GM18499 (cell line): Measurements from ENCODE around the gene C6orf89.
"Not testable (repeated sequence)": the region's sequence is repeated elsewhere in the genome, so short reads cannot be mapped to it uniquely, and the experiment has no call there.

Experiments
- ATAC-seq: cut with Tn5 transposase; IDR thresholded peaks from one replicate; pipeline ENCODE4 v1.9.1; 2021; ENCODE audit warnings: moderate number of reproducible peaks; ENCODE audit not compliant: insufficient read depth, unreplicated experiment

The C6orf89 gene

DNA sequence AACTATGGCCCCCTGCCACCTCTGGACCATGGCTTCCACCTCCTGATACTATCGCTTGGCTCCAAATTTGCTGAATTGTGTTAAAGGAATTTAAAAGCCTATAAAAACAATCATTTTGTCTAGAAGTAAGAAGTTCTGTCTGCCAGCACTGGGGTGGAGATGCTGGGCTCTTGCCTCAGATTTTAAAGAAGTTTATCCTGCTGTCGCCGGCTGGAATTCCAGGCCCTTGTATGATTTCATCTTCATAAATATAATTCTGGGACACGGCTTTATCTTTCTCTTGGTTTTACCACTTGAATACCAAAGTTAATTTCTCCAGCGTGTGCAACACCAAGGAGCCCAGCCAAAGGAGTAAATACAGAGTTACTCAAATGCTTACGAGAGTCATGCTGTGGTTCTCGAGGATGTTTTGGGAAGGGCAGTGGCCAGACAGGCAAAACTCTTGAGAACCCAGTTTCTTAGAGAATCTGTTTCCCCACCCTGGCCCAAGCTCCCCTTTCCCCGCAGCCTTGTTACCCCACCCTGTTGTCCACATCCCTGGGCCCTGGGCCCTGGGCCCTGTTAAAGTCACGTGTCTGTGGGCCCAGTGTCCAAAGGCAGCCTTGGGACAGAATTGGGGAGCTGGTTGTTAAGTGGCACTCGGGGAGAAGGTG is 31.9 kb downstream of the C6orf89 start:
- ATAC-seq: no peak

DNA sequence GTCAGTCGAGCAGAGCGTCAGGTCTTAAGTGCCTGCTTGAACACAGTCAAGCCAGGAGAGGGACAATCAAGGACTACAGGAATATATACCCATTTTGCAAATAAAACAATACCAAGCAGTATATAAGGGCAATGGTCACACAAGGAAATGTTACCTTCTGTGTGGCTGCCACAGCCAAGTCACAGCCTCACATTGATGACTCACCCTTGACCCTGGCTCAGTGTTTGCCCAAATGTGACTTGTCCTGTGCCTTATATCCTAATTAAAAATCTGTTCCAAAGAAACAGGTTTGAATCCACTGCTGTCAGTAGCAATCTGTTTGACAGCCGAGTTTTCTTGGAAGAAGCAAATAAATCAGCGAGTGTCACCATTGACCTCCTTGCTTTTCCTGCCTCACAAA is 34.3 kb downstream of the C6orf89 start:
- no peak for ATAC-seq

DNA sequence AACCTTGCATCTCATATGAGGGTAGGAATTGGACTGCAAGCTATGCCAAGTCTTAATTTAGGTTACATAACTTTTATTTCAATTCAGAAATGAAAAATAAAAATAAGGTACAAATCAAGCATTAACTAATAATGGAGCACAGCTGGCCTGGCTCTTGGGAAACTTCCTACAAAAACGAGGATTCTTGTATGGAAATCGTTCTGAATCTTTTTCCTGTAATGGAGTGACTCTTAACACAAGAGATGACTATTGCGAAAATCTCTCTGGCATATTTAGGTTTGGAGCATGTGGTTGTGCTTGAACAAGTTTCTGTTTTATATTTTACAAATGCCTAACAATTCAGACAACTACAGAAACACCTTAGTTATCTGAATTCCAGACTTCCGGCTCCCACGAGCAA is 34.8 kb downstream of the C6orf89 start:
- no peak for ATAC-seq

DNA sequence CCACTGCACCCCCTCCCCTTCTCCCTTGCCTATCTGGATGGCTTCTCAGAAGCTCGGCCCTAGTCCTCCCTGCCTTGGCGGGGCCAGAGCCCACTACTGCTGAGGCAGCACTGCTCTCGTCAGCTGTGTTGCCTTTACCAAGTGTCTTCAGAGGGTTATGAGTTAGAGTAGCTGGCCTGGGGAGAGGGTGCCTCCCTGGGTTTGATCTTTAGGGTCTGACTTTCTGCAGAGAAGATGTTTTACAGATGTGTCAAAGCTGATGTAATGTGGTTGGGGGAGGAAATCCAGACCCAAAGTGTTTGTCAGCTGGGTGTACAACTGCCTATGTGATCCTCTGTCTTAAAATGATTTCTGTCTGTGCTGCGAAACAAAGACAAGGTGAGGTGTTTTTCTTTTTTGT is 38.4 kb downstream of the C6orf89 start:
- ATAC-seq: no peak

DNA sequence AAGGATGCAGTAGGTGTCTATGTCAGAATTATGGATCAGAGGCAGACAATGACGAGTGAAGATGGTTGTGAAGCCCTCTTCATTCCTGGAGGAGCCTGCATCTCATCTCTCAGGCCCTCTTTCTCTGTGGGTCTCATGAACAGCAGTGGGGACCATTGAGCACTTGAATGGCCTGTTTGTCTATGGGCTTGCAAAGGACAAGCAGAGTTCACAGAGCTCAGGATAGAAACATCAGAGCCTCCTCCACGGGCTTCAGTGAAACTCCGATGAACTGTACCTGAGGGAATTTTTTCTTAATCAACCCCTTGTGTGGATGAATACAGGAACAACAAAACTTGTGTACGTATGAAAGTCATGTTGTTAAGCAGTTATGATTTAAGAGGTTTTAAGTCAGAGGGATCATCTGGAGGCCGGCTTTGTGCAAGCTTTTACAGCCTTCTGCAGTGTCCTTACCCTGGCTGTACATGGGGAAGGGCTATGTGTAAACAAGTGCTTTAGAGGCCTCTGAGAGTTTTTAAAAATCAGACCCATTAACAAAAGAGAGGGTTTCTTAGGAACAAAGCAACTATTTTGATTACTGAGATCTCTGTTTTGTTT is 39.1 kb downstream of the C6orf89 start:
- no peak for ATAC-seq

DNA sequence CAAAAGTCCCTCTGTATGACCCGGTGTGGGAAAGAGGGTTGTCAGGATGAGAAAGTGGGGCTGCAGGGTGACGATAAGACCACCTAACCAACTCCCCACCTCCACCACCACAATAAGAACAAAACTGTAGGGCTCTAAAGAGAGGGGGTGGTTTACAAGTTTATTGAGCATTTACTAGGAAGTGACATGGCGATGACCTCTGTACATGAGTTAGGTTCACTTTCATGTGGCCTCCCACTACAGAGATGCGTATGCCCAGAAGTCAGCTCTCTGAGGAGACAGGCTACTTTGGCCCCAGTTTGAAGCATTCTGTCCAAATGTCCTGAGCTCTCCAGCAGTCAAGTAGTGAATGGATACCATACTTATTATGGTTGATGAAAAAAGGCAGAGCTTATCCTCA is 40.1 kb downstream of the C6orf89 start:
- no peak for ATAC-seq

DNA sequence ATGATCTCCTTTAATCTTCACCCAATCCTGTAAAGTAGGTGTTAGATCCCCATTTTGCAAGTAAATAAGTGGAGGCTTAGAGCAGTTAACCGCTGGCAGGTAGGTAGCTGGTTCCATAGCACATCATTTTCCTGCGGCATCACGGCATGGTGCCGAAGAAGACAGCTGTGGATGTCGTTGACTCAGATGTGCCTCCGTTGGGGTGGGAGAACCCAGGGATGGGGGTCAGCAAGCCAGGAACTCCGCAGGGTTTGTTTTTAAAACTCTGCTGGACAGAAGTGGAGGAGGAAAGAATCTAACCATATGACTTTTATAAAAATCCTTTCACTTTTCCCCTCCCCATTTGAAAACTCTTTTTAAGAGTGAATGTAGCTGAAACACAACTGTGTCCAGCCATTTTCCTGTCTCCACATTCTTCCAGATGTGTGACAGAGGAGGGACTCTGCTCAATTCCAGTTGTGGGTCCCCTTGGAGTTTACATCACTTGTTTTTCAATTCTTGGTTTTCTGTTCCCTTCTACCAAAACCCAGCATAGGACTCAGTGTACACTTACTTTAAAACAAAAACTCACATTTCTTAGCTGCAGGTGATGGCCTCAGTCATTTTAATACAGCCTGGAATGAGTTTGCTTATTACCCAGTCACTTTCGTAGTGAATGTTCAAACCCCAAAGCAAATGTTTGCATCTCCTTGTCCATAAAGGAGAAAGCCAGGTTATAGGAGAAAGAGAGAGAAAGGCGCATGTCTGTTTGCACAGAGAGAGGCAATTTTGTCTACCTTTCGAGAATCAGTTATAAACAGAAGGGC is 41.2 kb downstream of the C6orf89 start:
- no peak for ATAC-seq

- no peak for ATAC-seq
Observed at GRCh38 chr6:36927691-36928546, 42.2 kb downstream of the C6orf89 start.

DNA sequence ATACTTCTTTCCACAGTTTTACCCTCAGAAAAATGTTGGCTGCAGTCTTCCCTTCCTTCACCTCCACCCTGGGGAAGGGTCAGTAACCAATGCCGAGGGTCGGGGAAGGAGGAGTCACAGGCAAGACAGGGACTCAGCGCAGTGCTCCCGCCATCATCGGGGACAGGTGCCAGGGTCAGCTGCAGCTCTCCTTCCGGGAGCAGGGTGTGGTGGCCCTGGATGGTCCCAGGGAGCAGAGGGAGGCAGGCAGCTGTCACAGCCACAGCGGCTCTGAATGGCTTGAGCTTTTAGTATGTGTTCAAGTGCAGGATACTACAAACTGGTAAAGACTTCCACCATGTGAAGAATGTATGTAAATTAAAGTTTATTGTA is 42.8 kb downstream of the C6orf89 start:
- ATAC-seq: no peak

DNA sequence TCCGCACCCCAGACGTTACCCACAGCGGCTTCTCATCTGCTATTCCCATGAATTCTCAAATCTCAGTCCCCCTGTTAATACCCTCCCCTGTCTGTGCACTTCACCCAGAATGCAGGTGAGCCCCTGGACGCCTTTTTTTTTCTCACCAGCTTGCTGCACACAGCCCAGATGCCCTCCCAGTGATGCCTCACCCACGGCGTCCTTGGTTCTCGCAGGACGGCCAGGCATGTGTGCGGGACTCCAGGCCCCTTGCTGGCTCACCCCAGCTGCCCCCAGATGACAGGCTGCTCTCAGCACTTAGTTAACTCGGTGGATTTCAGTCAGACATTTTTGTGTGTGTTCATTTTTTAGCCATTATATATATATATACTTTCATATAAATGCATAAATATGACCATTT is 43.4 kb downstream of the C6orf89 start:
- ATAC-seq: no peak

- ATAC-seq: no peak
Observed at GRCh38 chr6:36929607-36930006, 43.9 kb downstream of the C6orf89 start.

GRCh38 chr6:36930483-36930882 is 44.7 kb downstream of the C6orf89 start:
- no peak for ATAC-seq

DNA sequence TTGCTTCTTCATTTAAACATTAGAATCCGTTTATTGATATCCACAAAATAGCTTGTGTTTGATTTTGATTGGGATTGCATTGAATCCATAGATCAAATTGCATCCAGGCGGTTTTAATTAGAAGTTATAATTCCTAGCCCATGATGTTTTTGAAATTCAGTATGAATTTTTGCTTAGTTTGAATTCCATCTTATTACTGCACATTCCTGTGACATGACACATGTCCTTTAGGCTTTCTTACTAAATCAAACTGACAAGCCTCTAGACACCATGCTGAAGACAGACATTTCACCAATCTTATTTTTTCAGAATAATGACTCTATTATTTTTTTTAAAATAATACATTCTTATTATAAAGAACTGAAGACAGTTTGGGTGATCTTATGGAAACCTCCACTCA is 47.4 kb downstream of the C6orf89 start:
- no peak for ATAC-seq

DNA sequence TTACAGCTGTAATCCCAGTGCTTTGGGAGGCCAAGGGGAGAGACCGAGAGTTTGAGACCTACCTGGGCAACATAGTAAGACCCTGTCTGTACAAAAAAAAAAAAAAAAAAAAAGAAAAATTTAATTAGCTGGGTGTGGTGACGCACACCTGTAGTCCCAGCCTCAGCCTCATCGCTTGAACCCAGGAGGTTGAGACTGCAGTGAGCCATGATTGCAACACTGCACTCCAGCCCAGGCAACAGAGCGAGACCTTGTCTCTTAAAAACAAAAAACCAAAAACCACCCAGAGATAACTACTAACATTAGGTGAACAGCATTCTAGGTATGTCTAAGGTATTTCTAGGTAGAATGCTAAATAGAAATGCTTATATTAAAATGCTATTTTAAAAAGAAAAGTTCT is 47.8 kb downstream of the C6orf89 start:
- no peak for ATAC-seq

GRCh38 chr6:36934901-36935300 is 49.1 kb downstream of the C6orf89 start:
- ATAC-seq: no peak

GRCh38 chr6:36936824-36937223 is 51.1 kb downstream of the C6orf89 start:
- ATAC-seq: no peak

- no peak for ATAC-seq
Observed at GRCh38 chr6:36937896-36938295, 52.1 kb downstream of the C6orf89 start.

- ATAC-seq: no peak
Observed at GRCh38 chr6:36938536-36938935, 52.8 kb downstream of the C6orf89 start.

- ATAC-seq: not testable (repeated sequence)
Observed at GRCh38 chr6:36939005-36939404, 53.3 kb downstream of the C6orf89 start.

GRCh38 chr6:36940027-36940426 is 54.3 kb downstream of the C6orf89 start:
- ATAC-seq: no peak

GRCh38 chr6:36941561-36941960 is 55.8 kb downstream of the C6orf89 start:
- ATAC-seq: not testable (repeated sequence)
